ENCODE measurements around the gene MT1G.
A peak's percentile ranks its signal among the peaks of the same experiment; 100 is the strongest.
"Not testable (repeated sequence)": the region's sequence is repeated elsewhere in the genome, so short reads cannot be mapped to it uniquely, and the experiment has no call there.

Gene MT1G

GRCh38 chr16:56667581-56668571 is at the start of gene MT1G:
MT1G (minus strand) TSS chr16:56668065; CDS start chr16:56667993, 72 bp downstream.
- DNase-seq = no peak

- DNase-seq = not testable (repeated sequence)
These were observed 49.7 kb upstream of the MT1G start for GRCh38 chr16:56717532-56717931.

DNA sequence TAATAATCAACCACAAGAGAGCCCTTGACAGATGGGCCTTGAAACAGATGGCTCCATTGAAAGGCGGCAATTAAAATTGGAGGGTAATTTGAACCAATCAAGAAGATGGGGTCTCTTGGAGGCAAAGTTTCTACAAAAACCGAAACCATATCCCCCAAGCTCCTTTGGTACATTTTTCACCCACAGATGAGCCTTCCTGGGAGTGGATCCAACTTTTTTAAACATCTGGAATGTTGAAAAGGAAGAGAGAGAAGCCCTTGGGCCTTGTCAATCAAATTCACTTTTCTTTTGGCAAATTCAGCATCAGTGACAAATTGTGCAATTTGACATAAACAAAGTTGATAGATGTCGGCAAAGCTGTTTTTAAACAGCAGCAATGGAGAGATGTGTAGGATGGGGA is 48.9 kb upstream of the MT1G start:
- peak; percentile 76 for DNase-seq

- no peak for DNase-seq
These were observed 47.3 kb upstream of the MT1G start for GRCh38 chr16:56715126-56715525.

DNA sequence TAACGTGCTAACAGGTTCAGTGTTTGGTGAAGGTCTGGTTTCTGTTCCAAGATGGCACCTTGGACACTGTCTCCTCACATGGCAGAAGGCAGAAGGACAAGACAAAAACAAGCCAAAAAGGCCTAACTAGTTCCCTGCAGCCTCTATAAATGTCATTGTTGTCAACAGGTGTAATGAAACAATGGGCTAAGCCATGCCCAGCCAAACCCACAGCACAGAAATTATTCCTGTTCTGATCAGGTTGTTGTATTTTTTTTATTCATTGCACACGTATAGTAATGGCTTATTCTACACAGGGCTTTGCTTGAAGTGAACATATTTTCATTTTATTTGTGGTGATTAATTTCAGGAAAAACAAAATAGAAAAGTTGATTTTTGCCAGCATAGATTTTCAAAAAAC is 45.9 kb upstream of the MT1G start:
- no peak for DNase-seq

- no peak for DNase-seq
These were observed 44.0 kb upstream of the MT1G start for GRCh38 chr16:56711862-56712261.

DNA sequence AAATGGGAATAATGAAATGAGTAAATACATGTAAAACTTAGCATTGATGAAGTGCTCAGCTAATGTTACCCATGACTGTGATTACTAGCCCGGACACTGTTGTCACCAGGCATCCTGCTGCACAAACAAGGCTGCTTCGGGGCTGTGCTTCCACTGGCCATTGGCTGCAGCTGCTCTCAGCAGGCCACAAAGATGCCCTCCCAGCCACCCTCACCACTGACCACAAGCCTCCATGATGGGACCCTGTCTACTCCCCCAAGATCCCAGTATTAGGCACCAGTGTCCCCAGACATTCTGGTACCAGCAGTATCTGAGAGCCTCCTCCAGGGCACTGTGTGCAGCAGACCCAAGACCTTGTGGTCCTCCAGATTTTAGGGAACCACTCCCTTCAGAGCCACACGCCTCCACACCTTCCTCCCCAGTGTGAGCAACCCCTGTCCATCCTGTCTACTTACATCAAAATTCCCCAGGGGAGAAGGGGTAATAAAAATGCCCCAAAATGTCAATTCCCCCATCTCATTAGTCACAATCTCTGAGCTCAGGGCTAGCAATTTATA is 42.4 kb upstream of the MT1G start:
- no peak for DNase-seq

- DNase-seq = no peak
These were observed 41.7 kb upstream of the MT1G start for GRCh38 chr16:56709443-56710040.

DNA sequence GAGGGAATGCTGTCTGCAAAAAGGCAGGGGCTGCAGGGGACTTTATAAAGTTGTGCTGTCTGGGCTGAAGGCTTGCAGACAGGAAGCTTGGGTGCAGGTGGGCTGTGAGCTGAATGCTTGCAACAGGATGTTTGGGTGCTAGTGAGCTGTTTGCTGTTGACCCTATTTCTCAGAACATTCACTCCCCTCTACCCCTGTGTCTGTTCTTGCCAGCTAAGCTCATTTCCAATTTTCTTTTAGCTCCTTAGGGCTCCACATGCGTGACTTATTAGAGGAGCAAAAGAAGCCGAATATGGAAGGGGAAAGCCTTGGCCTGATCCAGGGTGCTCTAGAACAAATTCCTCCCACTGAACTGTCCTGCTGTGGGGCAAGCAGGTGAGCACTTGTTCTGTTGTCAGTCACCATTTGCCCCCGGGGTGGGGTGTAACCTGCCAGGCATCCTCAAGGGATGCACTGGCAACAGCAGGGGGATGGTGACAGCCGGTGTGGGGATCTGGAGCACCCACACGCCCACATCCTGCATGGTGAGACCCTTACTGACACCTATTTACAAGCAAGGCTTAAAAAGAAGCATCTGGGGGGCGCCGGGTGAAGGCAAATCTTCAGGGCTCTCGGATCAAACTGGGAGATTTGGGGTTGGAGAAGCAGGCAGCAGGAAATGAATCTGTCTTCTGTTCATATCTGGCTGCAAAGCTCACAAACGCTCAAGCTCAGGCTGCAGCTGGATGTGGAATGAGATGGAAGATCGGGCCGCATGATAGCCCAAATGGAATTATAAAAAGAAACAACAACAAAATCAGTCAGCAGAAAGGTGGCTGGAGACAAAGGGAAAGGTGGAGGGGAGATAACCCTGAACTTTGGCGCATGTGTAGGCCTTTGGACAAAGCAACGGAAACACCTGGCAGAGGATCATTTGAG is 40.9 kb upstream of the MT1G start:
- no peak for DNase-seq

DNA sequence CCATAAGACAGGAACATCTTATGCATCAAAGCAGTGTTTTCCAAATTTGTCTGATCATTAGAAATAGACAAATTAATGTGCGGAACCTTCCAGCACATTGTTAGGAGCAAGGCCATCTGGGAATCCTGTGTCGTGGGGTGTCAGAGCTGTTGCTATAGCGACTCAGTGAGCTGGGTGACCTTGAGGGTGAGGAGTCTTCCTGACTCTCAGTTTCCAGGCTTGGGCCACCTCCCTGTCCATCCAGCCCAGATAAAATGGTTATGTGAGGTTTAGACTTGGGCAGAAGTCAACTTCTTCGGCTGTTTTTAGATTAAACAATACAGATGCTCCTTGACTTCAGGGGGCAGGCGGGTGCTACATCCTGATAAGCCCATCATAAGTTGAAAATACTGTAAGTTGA is 35.0 kb upstream of the MT1G start:
- DNase-seq = no peak

DNA sequence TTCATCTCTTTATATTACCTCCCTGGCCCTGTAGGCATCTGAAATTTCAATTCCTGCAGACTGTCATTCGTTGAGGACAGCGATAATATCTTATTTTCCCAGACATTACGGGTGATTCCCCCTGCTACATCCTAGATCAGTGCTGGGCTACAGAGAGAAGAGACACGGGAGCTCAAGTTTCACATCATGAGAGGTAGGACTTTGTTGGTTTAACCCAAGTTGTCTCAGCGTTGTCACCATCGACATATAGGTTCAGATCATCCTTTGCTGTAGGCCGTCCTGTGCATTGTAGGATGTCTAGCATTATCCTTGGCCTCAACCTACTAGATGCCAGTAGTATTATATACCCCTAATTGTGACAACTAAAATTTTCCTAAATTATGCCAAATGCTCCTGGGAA is 33.7 kb upstream of the MT1G start:
- DNase-seq = no peak

GRCh38 chr16:56700631-56701030 is 32.8 kb upstream of the MT1G start:
- no peak for DNase-seq

DNA sequence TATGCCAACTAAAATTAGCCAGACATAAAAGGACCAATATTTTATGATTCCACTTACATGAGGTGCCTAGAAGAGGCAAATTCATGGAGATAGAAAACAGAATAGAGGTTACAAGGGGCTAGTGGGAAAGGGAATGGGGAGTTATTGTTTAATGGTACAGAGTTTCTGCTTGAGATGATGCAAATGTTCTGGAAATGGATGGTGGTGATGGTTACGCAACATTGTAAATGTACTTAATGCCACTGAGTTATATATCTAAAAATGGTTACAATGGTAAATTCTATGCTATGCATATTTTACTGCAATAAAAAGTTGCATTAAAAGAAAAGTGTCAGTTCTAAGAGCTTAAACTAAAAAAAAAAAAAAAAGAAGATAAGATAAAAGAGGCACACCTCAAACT is 32.3 kb upstream of the MT1G start:
- DNase-seq = no peak

DNA sequence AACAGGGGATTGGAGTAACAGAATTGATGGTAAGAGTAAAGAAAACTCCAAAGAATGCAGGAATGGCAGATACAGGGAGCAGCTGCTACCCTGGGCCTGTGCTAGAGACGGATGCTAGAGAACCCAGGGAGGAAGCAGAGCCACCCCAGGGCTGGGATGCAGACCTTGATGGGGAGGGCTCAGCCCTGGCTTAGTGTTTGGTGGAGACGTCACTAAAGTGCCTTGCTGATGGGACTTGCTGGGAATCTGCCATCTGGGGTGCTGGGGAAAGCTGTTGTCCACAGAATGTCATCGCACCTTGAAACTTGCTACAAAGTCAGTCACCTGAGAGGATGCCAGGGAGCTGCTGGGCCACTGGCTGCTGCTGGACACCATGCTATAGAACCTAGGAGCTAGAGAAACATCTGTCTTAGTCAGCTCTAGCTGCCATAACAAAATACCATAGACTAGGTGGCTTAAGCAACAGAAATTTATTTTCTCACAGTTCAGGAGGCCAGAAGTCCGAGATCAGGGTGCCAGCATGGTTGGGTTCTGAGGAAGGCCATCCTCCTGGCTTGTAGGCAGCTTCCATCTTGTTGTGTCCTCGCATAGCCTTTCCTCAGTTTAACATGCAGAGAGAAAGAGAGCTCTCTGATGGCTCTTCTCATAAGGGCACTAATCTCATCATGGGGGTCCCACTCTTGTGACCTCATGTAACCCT is 29.7 kb upstream of the MT1G start:
- DNase-seq = no peak

DNA sequence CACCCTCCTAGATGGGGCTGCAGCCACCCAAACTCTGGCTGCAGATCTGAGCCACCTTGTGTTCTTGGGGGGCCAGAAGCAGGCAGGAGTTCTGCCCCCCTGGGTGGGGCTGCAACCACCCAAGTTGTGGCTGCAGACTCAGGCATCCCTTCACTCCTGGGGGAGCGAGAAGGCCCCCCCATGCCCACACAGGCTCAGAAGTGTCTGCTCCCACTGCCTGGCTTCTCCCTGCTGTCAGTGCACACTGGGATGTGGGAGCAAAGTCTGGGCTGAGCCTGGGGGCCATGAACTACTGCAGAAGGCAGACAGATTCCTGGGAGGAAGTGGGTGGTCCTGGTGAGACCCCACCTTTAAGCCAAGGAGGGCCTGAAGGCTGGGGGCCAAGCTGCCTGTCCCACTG is 27.4 kb upstream of the MT1G start:
- no peak for DNase-seq

- DNase-seq = no peak
These were observed 24.0 kb upstream of the MT1G start for GRCh38 chr16:56691885-56692284.

- no peak for DNase-seq
These were observed 22.7 kb upstream of the MT1G start for GRCh38 chr16:56690420-56691122.

DNA sequence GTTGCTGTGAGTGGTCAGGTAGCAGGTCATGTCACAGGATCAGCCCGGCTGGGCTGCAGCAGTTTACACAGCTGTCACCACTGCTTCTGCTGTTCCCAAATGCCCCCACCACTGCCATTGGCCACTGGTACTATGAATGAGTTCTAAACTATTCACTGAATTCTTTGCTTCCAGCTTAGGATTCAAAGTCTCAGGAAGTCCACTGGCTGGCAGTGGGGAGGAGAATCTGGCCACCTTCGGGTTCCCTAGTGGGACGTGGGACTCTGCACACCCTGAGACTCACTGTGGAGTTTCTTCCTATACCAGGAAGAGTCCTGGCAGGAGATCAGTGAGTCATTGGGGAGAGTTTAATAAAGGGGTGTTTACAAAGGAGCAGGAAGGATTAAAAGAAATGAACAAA is 21.3 kb upstream of the MT1G start:
- no peak for DNase-seq

DNA sequence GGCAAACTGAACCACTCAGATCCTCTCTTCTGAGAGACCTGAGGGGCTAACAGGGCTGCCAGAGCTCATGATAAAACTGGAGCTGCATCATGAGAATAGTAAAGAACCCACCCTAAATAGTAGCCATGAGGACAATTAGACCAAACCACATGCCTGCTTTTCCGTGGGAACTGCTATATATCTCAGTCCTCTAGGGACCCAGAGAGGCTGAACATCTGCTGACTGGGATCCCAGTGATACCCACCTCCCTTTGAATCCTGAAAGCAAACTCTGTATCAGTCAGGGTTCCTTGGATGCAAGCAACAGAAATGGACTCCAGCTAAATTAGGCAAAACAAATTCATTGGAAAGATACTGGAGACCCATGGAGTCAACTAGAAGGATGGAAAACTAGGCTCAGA is 20.9 kb upstream of the MT1G start:
- no peak for DNase-seq

DNA sequence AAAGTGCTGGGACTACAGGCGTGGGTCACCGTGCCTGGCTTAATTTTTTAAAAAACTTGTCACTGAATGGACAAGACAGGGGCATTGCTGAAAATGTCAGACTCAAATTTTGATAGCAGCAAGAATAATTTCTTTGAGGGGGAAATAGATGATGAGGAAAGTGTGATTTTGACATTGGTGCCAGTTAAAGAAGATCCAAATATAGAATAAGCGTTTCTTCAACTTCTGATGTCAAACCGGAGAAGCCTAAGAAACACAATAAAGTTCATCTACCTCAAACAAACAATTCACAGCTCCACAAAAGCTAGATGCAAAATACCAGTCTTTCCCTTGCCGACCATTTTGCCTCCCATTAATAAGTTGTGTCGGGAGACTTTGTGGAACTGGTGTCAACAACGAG is 18.9 kb upstream of the MT1G start:
- no peak for DNase-seq

DNA sequence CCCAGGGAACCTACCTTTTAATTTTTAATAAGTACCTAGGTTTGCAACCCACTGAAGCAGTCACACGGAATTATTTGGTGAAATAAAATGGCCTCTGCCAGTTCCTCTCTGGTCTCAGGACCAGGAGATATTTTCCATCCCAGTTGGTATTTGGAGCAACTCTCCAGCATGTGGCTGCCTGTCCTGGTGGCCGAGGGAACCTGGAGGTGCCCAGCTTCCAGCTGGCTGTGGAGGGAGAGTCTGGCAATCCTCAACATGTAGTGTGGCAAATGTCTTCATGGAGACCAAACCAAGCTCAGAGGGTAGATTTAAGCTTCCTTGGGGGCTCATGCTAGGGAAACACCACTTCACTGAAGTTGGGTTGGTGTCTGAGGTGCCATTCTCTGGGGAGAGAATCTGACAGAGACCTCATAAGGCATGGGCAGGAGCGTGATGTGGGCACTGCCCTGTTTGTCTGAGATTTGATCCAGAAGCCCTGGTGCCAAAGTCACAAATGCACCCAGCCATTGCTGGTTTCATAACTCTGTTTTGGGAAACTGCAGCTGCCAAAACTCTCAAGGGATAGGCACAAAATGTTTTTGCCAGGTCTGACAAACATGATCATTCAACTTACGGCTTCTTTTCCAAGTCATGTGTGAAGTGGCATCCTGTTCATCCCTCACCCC is 17.2 kb upstream of the MT1G start:
- DNase-seq = no peak

Data from NCI-H2171 (cell line).